Ectodermal cell (in vitro differentiated cells): ENCODE data around the gene TCAIM.
"Not testable (repeated sequence)": the region's sequence is repeated elsewhere in the genome, so short reads cannot be mapped to it uniquely, and the experiment has no call there.

Experiments
- H3K27ac ChIP-seq: 2 replicates; pipeline ENCODE4 v1.7.0; 2013; ENCODE audit warnings: mild to moderate bottlenecking, low read depth, low read length; ENCODE audit not compliant: insufficient read depth, poor library complexity, severe bottlenecking
- H3K27me3 ChIP-seq: 2 replicates; pipeline ENCODE4 v1.7.0; 2013; ENCODE audit warnings: mild to moderate bottlenecking, low read length; ENCODE audit not compliant: insufficient read depth, control insufficient read depth, poor library complexity, severe bottlenecking
- H3K36me3 ChIP-seq: one replicate; pipeline ENCODE4 v1.7.0; 2013; ENCODE audit warnings: low read length; ENCODE audit not compliant: control insufficient read depth, insufficient read depth
- H3K4me1 ChIP-seq: one replicate; pipeline ENCODE4 v1.7.0; 2013; ENCODE audit warnings: low read length; ENCODE audit not compliant: control insufficient read depth, insufficient read depth
- H3K4me3 ChIP-seq: 2 replicates; pipeline ENCODE4 v1.7.0; 2013; ENCODE audit warnings: low read depth, low read length, control low read depth; ENCODE audit not compliant: insufficient read depth
- H3K9me3 ChIP-seq: 2 replicates; pipeline ENCODE4 v1.7.0; 2013; ENCODE audit warnings: mild to moderate bottlenecking, low read length, moderate library complexity; ENCODE audit not compliant: control insufficient read depth
- WGBS, 2 experiments: methylation state at CpG; one replicate each; pipeline ENCODE4 v1.1.7; 2013; ENCODE audit warnings: missing lambda C conversion rate in 2 of 2; 5-methylcytosine and 5-hydroxymethylcytosine counted together

TCAIM gene

GRCh38 chr3:44387404-44387803 lies 48.8 kb downstream of the TCAIM start:
- H3K27ac ChIP-seq: no peak overlapping the region
- WGBS, 2 experiments: 92 to 95% methylated on average over 7 of the region's 7 CpGs
- no peaks in the 10 kb centered on the region for H3K27me3 ChIP-seq
- H3K4me3 ChIP-seq: no peak overlapping the region
- peaks cover 2% of the 10 kb centered on the region for H3K9me3 ChIP-seq
- H3K36me3 ChIP-seq: no peaks in the 10 kb centered on the region
- H3K4me1 ChIP-seq: no peaks in the 10 kb centered on the region

DNA sequence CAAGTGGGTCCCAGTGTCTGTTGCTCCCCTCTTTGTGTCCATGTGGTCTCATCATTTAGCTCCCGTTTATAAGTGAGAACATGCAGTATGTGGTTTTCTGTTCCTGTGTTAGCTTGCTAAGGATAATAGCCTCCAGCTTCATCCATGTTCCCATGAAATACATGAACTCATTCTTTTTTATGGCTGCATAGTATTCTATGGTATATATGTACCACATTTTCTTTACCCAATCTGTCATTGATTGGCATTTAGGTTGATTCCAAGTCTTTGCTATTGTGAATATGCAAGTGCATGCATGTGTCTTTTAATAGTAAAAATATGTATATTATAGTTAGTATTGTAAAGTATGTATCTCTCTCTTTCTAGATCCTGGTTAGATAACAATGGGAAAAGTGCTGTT lies 53.9 kb downstream of the TCAIM start:
- WGBS, 2 experiments: 88 to 89% methylated on average over 1 of the region's 1 CpG
- Histone ChIP-seq H3K27ac (no peak overlapping the region), H3K9me3 (no peaks in the 10 kb centered on the region), H3K36me3 (no peaks in the 10 kb centered on the region), H3K4me3 (no peak overlapping the region), H3K4me1 (no peaks in the 10 kb centered on the region), H3K27me3 (no peaks in the 10 kb centered on the region)

GRCh38 chr3:44395714-44396113 lies 57.1 kb downstream of the TCAIM start:
- no peaks in the 10 kb centered on the region for H3K9me3 ChIP-seq
- H3K4me3 ChIP-seq: no peak overlapping the region
- H3K36me3 ChIP-seq: no peaks in the 10 kb centered on the region
- H3K27me3 ChIP-seq: no peaks in the 10 kb centered on the region
- WGBS, 2 experiments: 91 to 96% methylated on average over 9 of the region's 9 CpGs
- no peaks in the 10 kb centered on the region for H3K4me1 ChIP-seq
- H3K27ac ChIP-seq: no peak overlapping the region

- no peak overlapping the region for H3K4me3 ChIP-seq
- no peak overlapping the region for H3K27ac ChIP-seq
- H3K4me1 ChIP-seq: no peaks in the 10 kb centered on the region
- no peaks in the 10 kb centered on the region for H3K9me3 ChIP-seq
- no peaks in the 10 kb centered on the region for H3K27me3 ChIP-seq
- 93 to 95% methylated on average over 9 of the region's 9 CpGs for WGBS, 2 experiments
- H3K36me3 ChIP-seq: no peaks in the 10 kb centered on the region
These were observed 57.9 kb downstream of the TCAIM start for GRCh38 chr3:44396200-44397171.

- H3K36me3 ChIP-seq, H3K4me3 ChIP-seq, H3K27ac ChIP-seq, H3K9me3 ChIP-seq, H3K27me3 ChIP-seq, H3K4me1 ChIP-seq: not testable (repeated sequence)
- WGBS, 2 experiments: 88 to 94% methylated on average over 7 of the region's 8 CpGs
These were observed 59.7 kb downstream of the TCAIM start for GRCh38 chr3:44398271-44398670.

DNA sequence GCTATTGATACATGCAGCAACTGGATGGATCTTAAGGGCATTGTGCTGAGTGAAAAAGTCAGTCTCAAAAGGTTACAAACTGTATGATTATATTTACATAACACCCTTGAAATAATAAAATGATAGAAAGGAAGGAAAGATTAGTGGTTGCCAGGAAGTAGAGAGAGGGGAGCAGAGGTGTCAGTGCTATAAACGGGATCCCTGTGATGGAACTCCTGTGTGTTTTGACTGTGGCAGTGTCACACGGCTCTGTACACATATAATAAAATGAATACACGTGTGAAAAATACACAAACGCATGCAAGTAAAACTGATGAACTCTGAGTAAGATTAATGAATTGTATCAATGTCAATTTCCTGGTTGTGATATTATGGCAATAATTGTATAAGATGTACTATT lies 60.3 kb downstream of the TCAIM start:
- H3K27ac ChIP-seq: no peak overlapping the region
- H3K36me3 ChIP-seq: no peaks in the 10 kb centered on the region
- WGBS, 2 experiments: 94 to 100% methylated on average over 4 of the region's 4 CpGs
- H3K4me3 ChIP-seq: no peak overlapping the region
- no peaks in the 10 kb centered on the region for H3K27me3 ChIP-seq
- H3K4me1 ChIP-seq: no peaks in the 10 kb centered on the region
- H3K9me3 ChIP-seq: no peaks in the 10 kb centered on the region

GRCh38 chr3:44400771-44401170 lies 62.2 kb downstream of the TCAIM start:
- 89 to 90% methylated on average over 2 of the region's 2 CpGs for WGBS, 2 experiments
- H3K4me1 ChIP-seq: no peaks in the 10 kb centered on the region
- no peaks in the 10 kb centered on the region for H3K9me3 ChIP-seq
- no peaks in the 10 kb centered on the region for H3K36me3 ChIP-seq
- H3K27ac ChIP-seq: no peak overlapping the region
- no peaks in the 10 kb centered on the region for H3K27me3 ChIP-seq
- H3K4me3 ChIP-seq: no peak overlapping the region

DNA sequence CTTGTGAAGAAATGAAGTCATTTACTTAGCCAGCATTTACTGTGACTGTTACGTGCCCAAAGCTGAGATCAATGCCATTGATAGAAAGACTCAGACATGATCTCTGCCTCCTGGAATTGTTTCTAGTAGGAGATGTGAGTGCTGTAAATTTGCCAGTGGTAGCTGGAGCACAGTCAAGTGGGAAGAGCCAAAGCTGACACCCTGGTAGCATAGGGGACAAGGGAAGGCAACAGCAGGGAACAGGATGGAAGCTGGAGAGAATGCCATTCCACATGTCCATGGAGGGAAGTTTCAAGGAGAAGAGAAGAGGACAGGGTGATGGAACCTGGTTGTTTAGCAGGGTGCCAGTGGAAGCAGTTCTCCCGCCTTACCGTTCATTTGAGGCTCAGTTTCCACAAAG lies 64.0 kb downstream of the TCAIM start:
- H3K27ac ChIP-seq: no peak overlapping the region
- 96% methylated on average over 3 of the region's 3 CpGs for WGBS, 2 experiments
- H3K4me1 ChIP-seq: no peaks in the 10 kb centered on the region
- H3K9me3 ChIP-seq: no peaks in the 10 kb centered on the region
- no peaks in the 10 kb centered on the region for H3K27me3 ChIP-seq
- H3K36me3 ChIP-seq: no peaks in the 10 kb centered on the region
- H3K4me3 ChIP-seq: no peak overlapping the region

- no peak overlapping the region for H3K4me3 ChIP-seq
- H3K36me3 ChIP-seq: no peaks in the 10 kb centered on the region
- WGBS, 2 experiments: 83 to 84% methylated on average over 4 of the region's 4 CpGs
- no peak overlapping the region for H3K27ac ChIP-seq
- no peaks in the 10 kb centered on the region for H3K27me3 ChIP-seq
- H3K9me3 ChIP-seq: no peaks in the 10 kb centered on the region
- H3K4me1 ChIP-seq: no peaks in the 10 kb centered on the region
These were observed 71.3 kb downstream of the TCAIM start for GRCh38 chr3:44409640-44410410.

- H3K36me3 ChIP-seq: no peaks in the 10 kb centered on the region
- H3K27ac ChIP-seq: no peak overlapping the region
- H3K9me3 ChIP-seq: no peaks in the 10 kb centered on the region
- no peaks in the 10 kb centered on the region for H3K4me1 ChIP-seq
- no peak overlapping the region for H3K4me3 ChIP-seq
- WGBS, 2 experiments: 89 to 91% methylated on average over 11 of the region's 11 CpGs
- H3K27me3 ChIP-seq: no peaks in the 10 kb centered on the region
These were observed 72.6 kb downstream of the TCAIM start for GRCh38 chr3:44411031-44411645.
